GM21619 (cell line): ENCODE results near the gene POLE3.
"Not testable (repeated sequence)": the region's sequence is repeated elsewhere in the genome, so short reads cannot be mapped to it uniquely, and the experiment has no call there.

Experiments used
- ATAC-seq: cut with Tn5 transposase; IDR thresholded peaks from one replicate; pipeline ENCODE4 v1.9.1; 2021; ENCODE audit not compliant: unreplicated experiment

Gene POLE3, protein sequence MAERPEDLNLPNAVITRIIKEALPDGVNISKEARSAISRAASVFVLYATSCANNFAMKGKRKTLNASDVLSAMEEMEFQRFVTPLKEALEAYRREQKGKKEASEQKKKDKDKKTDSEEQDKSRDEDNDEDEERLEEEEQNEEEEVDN

DNA sequence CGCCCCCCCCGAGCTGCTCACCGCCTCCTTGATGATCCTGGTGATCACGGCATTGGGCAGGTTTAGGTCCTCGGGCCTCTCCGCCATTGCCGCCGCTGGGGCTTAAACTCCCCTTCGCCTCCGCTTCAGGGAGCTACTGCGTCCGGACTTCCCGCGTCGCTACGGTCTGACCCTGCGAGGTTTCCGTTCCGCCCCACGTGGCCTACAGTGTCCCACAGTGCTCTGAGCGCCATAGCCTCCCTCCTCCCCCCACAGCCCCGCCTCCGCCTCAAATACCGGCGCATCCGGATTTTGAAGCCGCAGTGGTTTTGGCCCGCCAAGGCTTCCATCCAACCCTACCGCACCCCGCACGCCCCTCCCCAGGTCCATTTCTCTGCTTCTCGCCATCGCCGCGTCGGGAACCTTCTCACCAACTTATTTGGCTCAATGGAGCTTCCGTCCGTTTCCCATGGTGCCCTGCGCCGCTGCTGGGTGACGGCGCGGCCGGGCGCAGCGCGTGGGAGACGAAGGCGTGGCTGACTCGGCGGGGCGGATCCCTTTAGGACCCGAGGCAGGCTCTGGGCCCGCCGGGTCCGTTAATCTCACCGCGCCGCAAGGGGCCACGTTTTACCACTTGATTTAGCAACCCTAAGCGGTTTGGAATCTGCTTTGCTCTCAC, at the start of gene POLE3, which contains the start of gene C9orf43:
Gene POLE3, minus strand, starts transcription at position 469 of the 658 bp plus-strand sequence. Its CDS starts 382 bp downstream, at position 87.
Gene C9orf43, plus strand, starts transcription at position 541 of the 658 bp plus-strand sequence. CDS start 2,747 bp downstream, outside the sequence.
- peak; percentile 92 for ATAC-seq

DNA sequence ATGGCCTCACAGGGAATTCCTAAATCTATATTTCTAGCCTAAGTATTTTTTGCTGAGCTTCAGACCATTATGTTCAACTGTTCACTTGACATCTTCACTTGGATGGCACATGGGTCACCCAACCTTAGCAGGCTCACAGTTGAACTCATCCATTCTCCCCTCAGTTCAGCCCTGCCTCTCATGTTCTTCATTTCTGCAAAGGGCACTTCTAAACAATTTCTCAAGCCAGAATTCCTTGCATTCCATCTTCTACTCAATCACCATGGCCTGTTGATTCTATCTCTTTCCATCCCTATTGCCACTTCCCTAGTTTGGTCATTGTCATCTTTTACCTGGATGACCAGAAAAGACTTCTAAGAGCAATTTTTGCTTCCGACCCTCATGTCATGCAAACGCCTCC, 45.8 kb upstream of the POLE3 start:
- ATAC-seq = no peak

DNA sequence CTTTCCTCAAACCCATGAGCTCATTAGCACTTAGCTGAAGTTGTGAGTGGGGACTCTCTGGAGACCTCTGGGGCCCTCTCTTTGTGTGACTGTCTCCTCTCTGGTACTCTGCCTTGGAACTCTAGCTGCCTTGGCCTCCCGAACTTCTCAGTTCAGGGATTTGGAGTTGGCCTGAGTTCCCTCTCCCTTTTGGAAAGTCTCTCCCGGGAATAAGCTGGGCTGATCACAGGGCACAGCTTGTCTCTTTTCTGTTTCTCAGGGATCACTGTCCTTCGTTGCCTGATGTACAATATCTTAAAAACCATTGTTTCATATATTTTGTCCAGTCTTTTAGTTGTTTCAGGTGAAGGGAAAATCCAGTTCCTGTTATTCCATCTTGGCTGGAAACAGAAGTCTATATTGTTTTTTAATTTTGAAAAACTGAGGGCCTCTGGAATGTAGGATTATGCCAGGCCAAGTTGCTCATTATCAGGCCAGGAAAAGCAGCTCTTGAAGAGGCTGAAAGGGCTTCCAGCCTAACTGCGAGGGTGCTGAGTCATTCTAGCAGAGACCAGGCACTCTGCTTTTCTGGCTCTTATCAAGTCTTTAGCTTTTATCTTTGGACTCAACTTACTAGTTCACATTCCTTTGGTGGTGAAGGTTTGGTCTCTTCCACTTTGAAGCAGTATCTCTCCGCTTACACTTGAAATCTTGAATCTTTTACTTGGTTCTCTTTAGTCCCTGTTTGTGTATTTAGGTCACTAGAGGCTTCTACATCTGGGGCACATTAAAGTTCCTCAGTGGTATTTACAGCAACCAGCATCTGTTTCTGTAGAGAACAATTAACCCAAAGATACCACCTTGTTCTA, 44.7 kb upstream of the POLE3 start:
- ATAC-seq = no peak

DNA sequence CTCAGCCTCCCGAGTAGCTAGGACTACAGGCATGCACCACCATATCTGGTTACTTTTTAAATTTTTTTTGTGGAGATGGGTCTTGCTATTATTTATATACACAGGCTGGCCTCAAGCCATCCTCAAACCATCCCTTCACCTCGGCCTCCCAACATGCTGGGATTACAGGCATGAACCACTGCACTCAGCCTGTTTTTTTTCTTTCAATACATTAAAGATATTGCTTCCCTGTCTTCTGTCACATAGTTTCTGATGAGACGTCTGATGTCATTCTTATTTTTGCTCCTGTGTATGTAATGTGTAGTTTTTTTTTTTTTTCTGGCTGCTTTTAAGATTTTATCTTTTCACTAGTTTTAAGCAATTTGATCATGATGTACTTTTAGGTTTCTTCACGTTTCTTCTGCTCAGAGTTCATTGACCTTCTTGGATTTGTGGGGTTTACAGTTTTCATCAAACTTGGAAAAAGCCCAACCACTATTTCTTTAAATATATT, 41.7 kb upstream of the POLE3 start:
- ATAC-seq = no peak

DNA sequence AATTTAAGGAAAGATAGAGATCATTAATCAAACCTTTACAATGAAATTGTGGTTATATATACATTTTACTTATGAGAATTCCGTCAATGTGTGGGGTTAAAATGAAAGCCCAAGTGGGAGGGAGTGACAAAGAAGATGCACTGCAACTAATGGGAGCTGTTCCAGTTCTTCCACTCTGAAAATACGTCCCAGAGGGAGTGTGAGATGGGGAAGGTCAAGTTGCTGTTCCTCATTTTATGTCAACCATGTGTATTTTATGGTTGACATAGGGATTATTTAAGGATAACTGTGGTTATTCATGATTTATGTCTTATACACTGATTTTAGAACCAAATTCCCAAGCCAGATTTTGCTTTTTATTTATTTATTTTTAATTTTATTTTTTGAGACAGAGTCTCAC, 38.9 kb upstream of the POLE3 start:
- ATAC-seq = no peak

DNA sequence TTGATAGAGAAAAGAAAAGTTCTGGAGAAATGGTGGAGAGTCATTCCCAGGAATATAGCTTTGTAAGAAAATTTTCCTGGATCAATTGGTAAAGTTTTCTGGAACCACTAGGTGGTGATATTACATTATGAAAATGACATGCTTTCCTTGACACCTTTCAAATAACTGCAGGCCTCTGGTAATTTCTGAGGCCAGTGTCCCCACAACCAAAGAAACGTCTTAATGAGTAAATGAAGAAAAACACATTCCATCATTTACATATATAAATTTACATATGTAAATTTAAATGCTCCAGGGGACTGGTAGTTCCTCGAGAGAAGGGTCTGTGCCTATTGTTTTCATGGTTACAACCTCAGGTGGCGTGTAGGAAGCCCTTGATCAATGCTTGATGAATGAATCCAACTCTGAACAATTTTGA, 35.9 kb upstream of the POLE3 start:
- ATAC-seq = no peak

DNA sequence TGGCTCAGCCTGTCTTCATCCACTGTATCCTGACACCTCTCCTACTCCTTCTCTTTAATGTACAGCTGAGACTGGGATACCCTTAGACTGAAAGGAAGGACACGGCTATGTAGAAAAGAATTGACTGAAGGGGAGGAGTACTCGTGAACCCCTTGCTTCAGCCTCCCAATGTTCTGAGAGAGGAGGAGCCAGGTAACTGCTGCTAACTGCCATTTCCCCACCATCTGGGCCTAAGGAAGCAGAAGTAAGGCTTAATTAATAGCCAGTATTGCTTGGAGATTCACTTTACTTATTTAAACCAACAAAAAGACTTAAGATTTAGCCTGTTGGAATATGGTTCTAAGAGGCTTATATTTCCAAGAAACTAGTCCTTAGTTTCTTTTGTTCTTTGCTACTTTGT, 34.3 kb upstream of the POLE3 start:
- no peak for ATAC-seq

DNA sequence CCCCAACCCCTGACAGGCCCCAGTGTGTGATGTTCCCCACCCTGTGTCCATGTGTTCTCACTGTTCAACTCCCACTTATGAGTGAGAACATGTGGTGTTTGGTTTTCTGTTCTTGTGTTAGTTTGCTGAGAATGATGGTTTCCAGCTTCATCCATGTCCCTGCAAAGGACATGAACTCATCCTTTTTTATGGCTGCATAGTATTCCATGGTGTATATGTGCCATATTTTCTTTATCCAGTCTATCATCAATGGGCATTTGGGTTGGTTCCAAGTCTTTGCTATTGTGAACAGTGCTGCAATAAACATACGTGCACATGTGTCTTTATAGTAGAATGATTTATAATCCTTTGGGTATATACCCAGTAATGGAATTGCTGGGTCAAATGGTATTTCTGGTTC, 27.2 kb upstream of the POLE3 start:
- ATAC-seq = not testable (repeated sequence)

DNA sequence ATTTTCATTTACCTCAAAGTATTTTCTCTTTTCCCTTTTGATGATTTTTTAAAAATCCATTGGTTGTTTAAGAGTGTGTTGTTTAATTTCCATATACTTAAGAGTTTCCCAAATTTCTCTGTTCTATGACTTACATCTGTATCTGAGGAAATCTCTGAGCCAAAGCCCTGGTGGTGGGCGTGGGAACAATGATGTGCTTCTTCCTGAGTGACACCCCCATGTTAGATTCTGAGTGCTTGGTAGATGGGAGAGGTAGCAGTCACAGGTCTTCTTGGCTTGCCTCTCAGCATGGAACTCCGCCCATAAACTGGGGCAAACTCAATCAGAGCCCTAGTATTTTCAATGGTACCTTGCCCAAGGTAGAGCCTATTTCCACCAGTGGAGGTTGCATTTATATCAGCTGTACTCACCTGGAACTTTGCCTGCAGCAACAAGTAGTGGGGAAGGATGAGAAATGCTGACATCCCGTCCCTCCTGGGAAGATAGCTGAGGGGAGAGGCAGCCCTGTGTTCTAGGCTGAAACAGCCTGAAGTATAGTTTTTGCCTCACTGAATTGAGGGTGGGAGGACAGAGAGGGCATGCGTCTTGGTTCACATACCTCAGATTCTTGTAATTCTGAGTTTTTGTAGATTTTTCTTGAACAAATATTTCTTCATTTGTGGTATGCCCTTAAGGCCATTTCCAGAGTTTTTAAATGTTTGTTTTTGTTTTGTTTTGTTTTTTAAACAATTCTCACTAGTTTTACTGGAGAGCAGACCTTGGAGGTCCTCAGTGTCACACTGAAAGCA, 26.4 kb upstream of the POLE3 start:
- no peak for ATAC-seq

DNA sequence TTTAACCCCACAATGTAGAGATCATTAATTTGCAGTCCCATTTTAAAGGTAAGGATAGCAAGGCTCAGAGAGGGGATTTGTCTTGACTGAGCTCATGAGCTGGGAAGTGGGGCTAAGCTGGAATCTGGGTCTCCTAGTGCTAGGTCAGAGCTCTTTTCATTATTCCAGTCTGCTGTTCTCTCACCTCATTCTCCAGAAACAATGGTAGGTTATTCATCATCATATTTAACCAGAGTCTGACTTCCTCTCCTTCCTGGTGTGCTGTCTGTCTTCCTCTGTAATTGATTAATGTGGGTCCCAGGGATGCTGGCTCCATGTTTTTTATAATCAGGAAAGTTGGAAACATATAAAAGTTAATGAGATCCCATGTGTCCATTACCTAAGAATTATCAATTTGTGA, 20.7 kb upstream of the POLE3 start:
- ATAC-seq = no peak

DNA sequence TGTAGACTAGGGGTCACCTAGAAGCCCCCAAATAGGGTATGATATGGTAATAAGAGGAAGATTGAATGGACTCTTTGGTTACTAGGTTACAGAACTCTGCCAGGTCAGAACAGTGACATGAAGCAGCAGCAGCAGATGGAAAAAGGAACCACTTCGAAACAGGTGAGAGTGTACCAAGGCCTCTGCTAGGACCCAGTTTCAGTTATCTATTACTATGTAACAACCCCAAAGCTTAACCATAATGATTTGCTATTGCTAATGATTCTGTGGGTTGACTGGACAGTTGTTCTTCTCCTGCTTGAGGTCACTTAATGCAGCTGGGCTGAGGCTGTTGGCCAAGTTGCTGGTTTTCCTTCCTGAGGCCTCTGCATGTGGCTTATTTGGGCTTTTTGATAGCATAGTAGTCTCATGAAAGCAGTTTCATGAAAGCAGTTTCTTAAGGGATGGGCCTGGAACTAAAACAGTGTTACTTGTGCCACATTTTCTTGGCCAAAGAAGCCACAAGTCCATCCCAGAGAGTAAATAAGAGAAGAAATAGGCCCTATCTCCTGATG, 17.7 kb upstream of the POLE3 start:
- no peak for ATAC-seq

DNA sequence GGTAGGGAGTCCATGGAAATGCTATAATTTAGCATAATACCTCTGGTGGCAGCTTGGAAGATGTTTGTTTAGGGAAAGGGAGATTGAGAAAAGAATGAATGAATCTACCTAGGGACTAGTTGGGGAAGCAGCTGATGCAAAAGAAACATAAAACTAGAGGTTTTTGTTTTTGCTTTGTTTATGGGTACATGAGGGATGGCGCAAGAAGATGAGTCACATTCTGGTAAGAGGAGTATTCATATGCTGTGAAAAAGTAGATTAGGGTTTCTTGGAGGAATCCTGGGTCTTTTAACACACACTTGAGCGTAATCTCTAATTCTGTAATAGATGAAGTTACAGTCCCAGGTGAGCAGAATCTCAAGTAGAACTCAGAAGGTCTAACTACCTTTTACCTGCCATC, 17.2 kb upstream of the POLE3 start:
- ATAC-seq = no peak

DNA sequence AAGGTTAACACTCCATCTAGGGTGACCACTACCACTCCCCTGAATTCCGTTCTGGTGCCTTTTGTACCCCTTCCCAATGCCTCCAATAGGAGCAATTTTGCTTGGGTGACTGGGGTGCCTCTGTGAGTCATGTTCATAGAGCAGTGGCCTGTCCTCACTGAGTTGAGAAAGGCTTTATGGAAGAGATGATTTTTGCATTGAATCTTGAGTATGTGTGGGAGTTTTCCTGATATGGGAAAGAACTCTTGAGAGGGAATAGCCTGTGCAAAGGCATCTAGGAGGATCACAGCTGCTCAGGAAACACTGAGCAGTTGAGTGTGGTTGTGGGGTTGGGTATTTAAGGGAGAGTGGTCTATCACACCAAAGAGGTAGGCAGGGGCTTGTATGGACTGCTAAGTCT, 16.2 kb upstream of the POLE3 start:
- no peak for ATAC-seq

DNA sequence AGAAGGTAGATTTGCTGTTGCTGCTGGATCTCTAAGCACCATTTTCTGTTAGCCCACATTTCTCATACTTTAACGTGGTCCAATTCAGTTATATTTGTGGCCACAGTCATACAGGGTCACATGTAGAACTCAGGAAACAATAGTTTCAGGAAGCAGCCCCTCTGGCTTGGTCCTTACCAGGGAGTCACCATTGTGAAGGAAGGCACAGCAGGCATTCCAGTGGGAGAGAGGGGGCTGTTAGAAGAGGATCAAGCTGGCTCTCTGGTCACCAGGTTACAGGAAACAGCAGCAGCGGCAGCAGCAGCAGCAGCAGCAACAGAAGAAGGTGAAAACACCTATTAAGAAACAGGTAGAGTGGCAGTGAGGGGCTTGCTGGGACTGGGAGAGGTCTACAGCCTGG, 14.6 kb upstream of the POLE3 start:
- no peak for ATAC-seq

DNA sequence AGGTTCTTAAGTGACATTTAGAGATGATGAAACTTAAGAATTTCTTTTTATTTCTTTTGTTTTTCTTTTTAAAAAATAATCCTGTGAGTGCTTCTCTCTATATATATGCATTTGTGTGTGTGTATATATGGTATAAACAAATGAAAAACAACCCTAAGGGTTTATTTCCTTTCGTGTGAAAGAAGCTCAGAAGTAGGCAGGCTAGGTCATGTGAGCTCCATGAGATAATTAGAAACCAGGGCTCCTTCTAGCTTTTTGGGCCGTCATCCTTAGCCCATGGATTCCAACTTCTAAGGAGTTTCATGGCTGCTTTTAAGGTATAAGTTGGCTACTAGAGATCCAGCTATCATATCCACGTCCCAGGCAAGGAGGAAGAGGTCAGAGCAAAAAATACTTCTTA, 11.3 kb upstream of the POLE3 start:
- ATAC-seq = no peak

DNA sequence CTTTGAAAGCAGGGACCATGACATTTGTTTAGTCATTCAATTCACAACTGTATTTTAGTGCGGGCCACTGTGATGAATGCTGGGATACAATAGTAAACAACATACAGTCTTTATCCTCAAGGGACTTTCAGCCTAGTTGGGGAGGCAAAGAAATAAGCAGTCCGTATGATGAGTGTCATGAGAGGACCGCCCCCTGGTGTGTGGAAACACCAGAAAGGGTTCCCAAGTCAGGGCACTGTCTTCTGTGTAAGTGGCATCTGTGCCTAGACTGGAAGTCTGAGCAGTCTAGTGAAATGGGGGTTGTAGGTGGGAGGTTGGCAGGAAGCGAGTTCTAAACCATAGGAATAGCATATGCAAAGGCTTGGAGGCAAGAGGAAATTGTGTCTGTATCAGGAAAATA, 6.9 kb upstream of the POLE3 start:
- ATAC-seq = no peak

DNA sequence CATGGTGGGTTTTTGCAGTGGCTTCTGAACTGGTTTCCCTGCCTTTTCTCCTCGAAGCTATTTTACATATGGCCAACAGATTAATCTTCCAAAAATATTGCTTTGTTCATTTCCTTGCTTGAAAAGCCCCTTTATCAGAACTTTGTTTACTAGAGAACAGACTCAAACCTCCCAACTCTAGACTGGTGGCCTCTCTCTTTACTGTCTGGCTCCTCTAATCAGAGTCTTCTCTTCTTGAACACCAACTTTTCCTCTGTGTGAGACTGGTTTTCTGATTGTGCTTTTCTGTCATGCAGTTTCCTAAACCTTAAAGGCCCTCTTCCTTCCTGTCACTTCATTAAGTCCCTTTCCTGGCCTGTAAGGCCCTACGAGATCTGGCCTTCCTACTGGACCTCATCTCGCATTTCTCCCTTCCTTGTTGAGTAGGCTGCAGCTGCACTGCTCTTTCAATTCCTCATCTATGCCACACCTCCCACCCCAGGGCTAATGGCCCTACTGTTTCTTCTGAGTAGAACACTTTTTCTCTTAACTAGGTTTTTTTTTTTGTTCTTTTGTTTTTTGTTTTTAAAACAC, 5.8 kb upstream of the POLE3 start:
- peak; percentile 98 for ATAC-seq

DNA sequence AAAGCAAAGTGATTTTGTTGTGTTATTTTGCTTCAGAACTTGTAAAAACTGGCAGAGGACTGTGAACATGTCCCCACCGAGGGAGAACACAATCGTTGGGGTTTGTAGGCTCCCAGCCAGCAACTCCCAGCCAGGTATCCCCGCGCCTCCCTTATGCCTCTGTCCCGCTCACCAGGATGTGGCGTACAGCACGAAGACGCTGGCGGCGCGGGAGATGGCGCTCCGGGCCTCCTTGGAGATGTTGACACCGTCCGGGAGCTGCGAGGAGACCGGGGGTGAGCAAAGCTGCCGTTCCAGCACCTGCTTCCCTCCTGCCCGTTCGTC, 630 bp downstream of the POLE3 start:
- ATAC-seq = peak; percentile 8

DNA sequence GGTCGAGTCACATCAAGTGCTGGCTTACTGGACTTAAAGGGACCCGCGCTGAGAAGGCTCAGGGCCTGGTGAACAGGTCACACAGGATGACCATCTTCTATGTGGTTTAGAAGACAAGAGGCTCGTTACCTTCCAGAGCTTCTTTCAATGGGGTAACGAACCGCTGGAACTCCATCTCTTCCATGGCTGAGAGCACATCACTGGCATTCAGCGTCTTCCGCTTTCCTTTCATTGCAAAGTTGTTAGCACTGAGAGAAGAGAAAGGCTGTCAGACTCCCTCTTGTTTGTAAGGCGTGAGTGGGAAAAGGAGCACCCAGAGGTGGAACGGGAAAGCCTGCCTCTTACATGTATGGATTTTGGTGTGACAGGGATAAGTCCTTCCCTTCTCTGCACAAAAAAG, 994 bp downstream of the POLE3 start:
- ATAC-seq = no peak

DNA sequence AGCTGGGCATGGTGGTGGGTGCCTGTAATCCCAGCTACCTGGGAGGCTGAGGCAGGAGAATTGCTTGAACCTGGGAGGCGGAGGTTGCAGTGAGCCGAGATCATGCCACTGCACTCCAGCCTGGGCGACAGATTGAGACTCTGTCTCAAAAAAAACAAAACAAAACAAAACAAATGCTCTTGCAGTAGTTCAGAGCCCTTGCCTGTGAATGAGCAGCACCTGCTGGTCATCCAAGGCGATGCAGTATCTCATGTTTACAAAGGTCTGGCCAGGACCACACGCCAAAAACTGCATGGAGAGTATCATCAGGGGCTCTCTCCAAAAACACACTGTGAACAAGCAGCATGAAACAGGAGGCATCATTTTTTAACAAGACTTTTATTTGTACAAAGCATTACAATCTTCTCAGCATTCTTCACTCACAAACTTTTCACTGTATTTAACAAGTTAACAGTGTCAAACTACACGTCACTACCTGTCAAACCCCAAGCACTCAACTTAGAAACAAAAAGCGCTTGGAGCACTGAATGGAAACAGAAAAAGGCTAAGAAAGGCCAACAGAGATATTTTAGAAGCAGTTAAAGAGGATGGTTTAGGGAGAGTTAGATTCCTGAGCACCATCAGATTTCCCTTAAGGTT, 3.5 kb downstream of the POLE3 start:
- ATAC-seq = peak; percentile 34
